SU-DHL-6 (cell line): ENCODE data around the gene ADAMTS16.

ENCODE experiments used
- H2AFZ ChIP-seq: fragments of 200-600 bp; sonication (generic); 2 replicates; pipeline ENCODE4 v1.6.1; 2014; ENCODE audit warnings: low read depth, mild to moderate bottlenecking, moderate library complexity, mixed read lengths, antibody characterized with exemption, low read length; ENCODE audit not compliant: severe bottlenecking
- H3F3A ChIP-seq: fragments of 200-600 bp; shearing (Covaris generic); 2 replicates; pipeline ENCODE4 v1.6.0; 2016; ENCODE audit warnings: antibody characterized with exemption, mild to moderate bottlenecking; ENCODE audit not compliant: insufficient read depth
- H3K27ac ChIP-seq: fragments of 200-600 bp; sonication (generic); 2 replicates; pipeline ENCODE4 v1.5.1; 2016; ENCODE audit warnings: low read depth, mild to moderate bottlenecking, low read length, moderate library complexity, mixed read lengths
- H3K27me3 ChIP-seq: fragments of 200-600 bp; sonication (generic), shearing (Covaris generic); 2 replicates; pipeline ENCODE4 v1.6.0; 2014; ENCODE audit warnings: mild to moderate bottlenecking, low read length
- H3K36me3 ChIP-seq: fragments of 200-600 bp; sonication (generic); 2 replicates; pipeline ENCODE4 v1.6.1; 2014; ENCODE audit warnings: mild to moderate bottlenecking, low read length, mixed read lengths
- H3K4me2 ChIP-seq: fragments of 300-600, 200-600 bp; shearing (Covaris generic), sonication (generic); 2 replicates; pipeline ENCODE4 v1.6.0; 2014; ENCODE audit warnings: low read length, low read depth, mild to moderate bottlenecking; ENCODE audit not compliant: poor library complexity, severe bottlenecking
- H3K4me3 ChIP-seq: fragments of 200-600 bp; sonication (generic); 2 replicates; pipeline ENCODE4 v1.5.1; 2014; ENCODE audit warnings: antibody characterized with exemption, low read length, mild to moderate bottlenecking, mixed read lengths; ENCODE audit not compliant: insufficient read depth, poor library complexity, severe bottlenecking
- H3K79me2 ChIP-seq: fragments of 200-600 bp; sonication (generic); 2 replicates; pipeline ENCODE4 v1.6.1; 2014; ENCODE audit warnings: mild to moderate bottlenecking, low read length, moderate library complexity; ENCODE audit not compliant: insufficient read depth
- H3K9ac ChIP-seq: fragments of 200-600 bp; sonication (generic); 2 replicates; pipeline ENCODE4 v1.7.0; 2014; ENCODE audit warnings: mild to moderate bottlenecking, low read length
- H3K9me2 ChIP-seq: fragments of 200-600 bp; sonication (generic); replicated peaks from 2 replicates; pipeline ENCODE4 v1.6.1; 2014; ENCODE audit warnings: low read length; ENCODE audit not compliant: insufficient read depth
- H3K9me3 ChIP-seq: fragments of 200-600 bp; sonication (generic); 2 replicates; pipeline ENCODE4 v1.6.1; 2014; ENCODE audit warnings: low read length, mixed read lengths; ENCODE audit not compliant: insufficient read depth
- H4K20me1 ChIP-seq: fragments of 200-600 bp; sonication (generic); 2 replicates; pipeline ENCODE4 v1.6.1; 2014; ENCODE audit warnings: low read depth, mild to moderate bottlenecking, antibody characterized with exemption, low read length, moderate library complexity, mixed read lengths
- EZH2phosphoT487 ChIP-seq: fragments of 200-600 bp; sonication (generic), shearing (Covaris generic); conservative IDR thresholded peaks from 2 replicates; pipeline ENCODE4 v1.6.1; 2018; ENCODE audit warnings: mild to moderate bottlenecking, antibody characterized with exemption, low read length, moderate library complexity, mixed read lengths
- TF ChIP-seq, protein P1 (sequence below): fragments of 200-600 bp; sonication (generic); IDR thresholded peaks from one replicate; pipeline ENCODE4 v1.5.1; 2017; ENCODE audit warnings: antibody characterized with exemption, mild to moderate bottlenecking, low read length, moderate library complexity; ENCODE audit not compliant: insufficient read depth, poor library complexity, severe bottlenecking

ADAMTS16 gene

GRCh38 chr5:5140479-5141338 lies 579 bp downstream of the ADAMTS16 start:
- Histone ChIP-seq H3K27ac (no peak overlapping the region), H3F3A (no peaks in the 10 kb centered on the region), H3K4me2 (no peak overlapping the region), H4K20me1 (no peaks in the 10 kb centered on the region), H3K9ac (no peak overlapping the region), H3K4me3 (no peak overlapping the region), H3K9me2 (no peaks in the 10 kb centered on the region), H3K36me3 (no peaks in the 10 kb centered on the region), H3K9me3 (no peaks in the 10 kb centered on the region), H3K27me3 (no peaks in the 10 kb centered on the region), H2AFZ (no peak overlapping the region), H3K79me2 (no peaks in the 10 kb centered on the region)
- TF ChIP-seq, protein P1, sequence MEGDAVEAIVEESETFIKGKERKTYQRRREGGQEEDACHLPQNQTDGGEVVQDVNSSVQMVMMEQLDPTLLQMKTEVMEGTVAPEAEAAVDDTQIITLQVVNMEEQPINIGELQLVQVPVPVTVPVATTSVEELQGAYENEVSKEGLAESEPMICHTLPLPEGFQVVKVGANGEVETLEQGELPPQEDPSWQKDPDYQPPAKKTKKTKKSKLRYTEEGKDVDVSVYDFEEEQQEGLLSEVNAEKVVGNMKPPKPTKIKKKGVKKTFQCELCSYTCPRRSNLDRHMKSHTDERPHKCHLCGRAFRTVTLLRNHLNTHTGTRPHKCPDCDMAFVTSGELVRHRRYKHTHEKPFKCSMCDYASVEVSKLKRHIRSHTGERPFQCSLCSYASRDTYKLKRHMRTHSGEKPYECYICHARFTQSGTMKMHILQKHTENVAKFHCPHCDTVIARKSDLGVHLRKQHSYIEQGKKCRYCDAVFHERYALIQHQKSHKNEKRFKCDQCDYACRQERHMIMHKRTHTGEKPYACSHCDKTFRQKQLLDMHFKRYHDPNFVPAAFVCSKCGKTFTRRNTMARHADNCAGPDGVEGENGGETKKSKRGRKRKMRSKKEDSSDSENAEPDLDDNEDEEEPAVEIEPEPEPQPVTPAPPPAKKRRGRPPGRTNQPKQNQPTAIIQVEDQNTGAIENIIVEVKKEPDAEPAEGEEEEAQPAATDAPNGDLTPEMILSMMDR = no peak
- TF ChIP-seq EZH2phosphoT487 = no peak

GRCh38 chr5:5141339-5141599 lies 1.1 kb downstream of the ADAMTS16 start:
- Histone ChIP-seq H3F3A (no peaks in the 10 kb centered on the region), H3K27me3 (no peaks in the 10 kb centered on the region), H2AFZ (no peak overlapping the region), H3K36me3 (no peaks in the 10 kb centered on the region), H3K4me3 (no peak overlapping the region), H3K27ac (no peak overlapping the region), H3K79me2 (no peaks in the 10 kb centered on the region), H3K9me3 (no peaks in the 10 kb centered on the region), H3K9ac (no peak overlapping the region), H4K20me1 (no peaks in the 10 kb centered on the region), H3K4me2 (no peak overlapping the region), H3K9me2 (no peaks in the 10 kb centered on the region)
- TF ChIP-seq EZH2phosphoT487 = no peak
- TF ChIP-seq, protein P1 = no peak

DNA sequence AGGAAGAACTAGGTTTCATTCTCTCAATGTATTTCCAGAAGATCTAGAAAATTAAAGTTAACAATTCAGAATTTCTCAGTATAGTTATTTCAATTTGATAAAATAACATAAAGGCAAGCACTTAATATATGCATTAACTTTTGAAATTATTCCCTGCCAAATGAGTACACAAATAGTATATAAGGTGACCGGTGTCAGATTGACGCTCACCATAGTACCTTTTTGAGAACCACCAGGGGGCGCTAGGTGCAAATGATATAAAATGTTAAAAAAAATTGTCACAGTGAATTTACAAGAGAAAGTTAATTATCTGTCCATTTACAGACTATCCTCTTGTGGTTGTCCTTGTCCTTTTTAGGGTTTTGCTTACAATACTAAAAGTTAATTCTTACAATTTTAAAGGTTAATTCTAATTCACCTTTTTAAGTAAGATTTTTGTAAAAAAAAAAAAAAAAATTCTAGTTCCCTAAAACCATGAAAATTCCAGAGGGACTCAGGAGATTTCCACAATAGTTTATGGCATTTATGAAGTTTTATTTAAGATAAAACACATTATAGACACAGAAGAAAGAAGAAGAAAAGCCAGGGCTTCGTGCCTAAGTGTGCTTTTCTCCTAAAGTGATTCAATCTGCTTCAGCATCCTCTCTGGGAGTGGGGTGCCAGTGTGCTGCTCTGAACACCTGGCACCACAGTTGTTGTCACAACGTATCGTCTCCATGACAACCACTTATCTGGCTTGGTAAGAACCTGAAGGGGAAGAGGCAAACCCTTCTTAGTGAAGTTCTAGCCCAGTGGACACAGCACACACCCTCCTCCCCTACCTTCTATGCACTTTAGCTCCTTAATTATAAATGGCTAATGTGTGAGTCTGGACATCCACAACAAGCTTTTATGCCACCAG lies 1.7 kb downstream of the ADAMTS16 start:
- H3K36me3 ChIP-seq = no peaks in the 10 kb centered on the region
- H2AFZ ChIP-seq = no peak overlapping the region
- H3K9me2 ChIP-seq = no peaks in the 10 kb centered on the region
- H3K4me2 ChIP-seq = no peak overlapping the region
- no peaks in the 10 kb centered on the region for H3F3A ChIP-seq
- no peaks in the 10 kb centered on the region for H3K27me3 ChIP-seq
- no peak overlapping the region for H3K27ac ChIP-seq
- H4K20me1 ChIP-seq = no peaks in the 10 kb centered on the region
- no peaks in the 10 kb centered on the region for H3K9me3 ChIP-seq
- TF ChIP-seq, protein P1 = peak; percentile 72
- TF ChIP-seq EZH2phosphoT487 = no peak
- no peak overlapping the region for H3K9ac ChIP-seq
- H3K79me2 ChIP-seq = no peaks in the 10 kb centered on the region
- H3K4me3 ChIP-seq = no peak overlapping the region
